ENCODE results near the gene LRCH3.

Gene LRCH3

DNA sequence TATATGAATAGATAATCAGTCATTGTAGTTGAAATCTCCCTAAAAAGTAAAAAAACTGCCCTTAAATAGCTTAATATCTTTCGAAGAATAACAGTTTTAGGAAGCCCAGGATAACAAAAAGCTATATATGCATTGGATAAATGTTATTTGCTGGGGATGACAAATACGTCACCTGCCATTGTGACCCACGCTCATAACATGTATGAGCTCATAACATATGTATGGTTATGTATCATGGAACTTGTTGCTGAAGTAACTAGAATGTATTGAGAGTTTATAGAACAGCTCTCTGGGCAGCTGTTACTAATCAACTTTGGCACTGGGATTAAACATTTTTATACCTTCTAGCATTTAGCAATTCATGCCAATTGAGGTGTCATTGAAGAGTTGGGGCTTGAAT is 1.7 kb upstream of the LRCH3 start:
- TF ChIP-seq, protein P1, sequence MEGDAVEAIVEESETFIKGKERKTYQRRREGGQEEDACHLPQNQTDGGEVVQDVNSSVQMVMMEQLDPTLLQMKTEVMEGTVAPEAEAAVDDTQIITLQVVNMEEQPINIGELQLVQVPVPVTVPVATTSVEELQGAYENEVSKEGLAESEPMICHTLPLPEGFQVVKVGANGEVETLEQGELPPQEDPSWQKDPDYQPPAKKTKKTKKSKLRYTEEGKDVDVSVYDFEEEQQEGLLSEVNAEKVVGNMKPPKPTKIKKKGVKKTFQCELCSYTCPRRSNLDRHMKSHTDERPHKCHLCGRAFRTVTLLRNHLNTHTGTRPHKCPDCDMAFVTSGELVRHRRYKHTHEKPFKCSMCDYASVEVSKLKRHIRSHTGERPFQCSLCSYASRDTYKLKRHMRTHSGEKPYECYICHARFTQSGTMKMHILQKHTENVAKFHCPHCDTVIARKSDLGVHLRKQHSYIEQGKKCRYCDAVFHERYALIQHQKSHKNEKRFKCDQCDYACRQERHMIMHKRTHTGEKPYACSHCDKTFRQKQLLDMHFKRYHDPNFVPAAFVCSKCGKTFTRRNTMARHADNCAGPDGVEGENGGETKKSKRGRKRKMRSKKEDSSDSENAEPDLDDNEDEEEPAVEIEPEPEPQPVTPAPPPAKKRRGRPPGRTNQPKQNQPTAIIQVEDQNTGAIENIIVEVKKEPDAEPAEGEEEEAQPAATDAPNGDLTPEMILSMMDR (IDR thresholded peaks at IDR 0.05; ENCODE audit: control extremely low read depth, extremely low read depth, low read depth, missing control alignments), result no peak
- ChIA-PET CTCF (interaction anchor here (1.1 to 2.3 kb wide), 7 partner anchors 11 to 53 kb away, joined by 3 to 13 read pairs (median 4); no protein-coding TSS in a partner anchor), POLR2A (no interaction called here)
- DNase-seq (ENCODE audit: extremely low spot score), result no peak

DNA sequence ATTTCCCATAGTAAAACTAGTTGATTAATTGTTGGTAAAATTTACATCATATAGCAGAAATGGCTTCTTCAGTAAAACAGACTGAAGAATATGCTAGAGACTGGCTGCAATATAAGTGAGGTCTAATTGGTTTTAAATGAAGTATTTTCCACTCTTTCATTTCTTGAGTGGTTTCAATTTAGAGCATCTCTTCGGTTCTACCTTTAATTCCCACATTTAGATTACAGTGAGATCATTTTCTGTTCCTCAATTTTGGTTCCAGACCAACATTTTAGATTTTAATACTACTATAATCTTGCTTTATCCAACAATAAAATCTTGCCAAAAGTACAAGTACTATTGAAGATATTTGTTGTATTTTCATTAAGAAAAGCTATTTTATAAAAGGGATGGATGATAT is 1.0 kb upstream of the LRCH3 start:
- TF ChIP-seq, protein P1 (IDR thresholded peaks at IDR 0.05; ENCODE audit: control extremely low read depth, extremely low read depth, low read depth, missing control alignments), result no peak
- ChIA-PET POLR2A (no interaction called here), CTCF (interaction anchor here (1.2 to 2.3 kb wide), 4 partner anchors 11 to 52 kb away, joined by 3 to 13 read pairs (median 6); no protein-coding TSS in a partner anchor)
- no peak for DNase-seq (ENCODE audit: extremely low spot score)

DNA sequence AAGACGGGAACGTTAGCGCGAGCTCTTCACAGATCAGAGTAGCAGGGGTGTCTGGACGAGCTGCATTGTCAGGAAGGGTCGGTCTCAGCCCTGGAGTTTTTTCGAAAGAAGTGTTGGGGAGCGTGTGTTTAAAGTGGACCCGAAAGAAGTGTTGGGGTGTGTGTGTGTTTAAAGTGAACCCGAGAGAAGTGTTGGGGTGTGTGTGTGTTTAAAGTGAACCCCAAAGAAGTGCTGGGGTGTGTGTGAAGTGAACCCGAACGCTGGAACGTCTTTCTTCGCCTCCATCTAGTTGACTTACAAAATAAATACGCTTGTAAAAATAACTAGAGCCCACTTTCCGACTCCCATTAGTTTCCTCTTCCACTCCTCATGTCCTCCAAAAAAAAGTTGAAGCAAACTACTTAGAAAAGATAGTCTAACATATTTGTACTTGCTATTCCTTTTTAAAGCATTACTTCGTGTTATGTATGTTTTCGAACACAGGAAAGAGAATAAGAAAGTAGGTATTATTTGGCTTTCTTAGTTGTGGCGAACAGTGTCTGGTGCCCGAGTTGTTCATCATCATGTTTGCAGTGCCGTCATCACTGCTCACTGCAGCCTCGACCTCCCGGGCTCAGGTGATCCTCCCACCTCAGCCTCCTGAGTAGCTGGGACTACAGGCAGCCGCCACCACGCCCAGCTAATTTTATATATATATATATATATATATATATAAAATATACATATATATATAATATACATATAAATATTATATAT is 1.0 kb downstream of the LRCH3 start:
- TF ChIP-seq, protein P1 (IDR thresholded peaks at IDR 0.05; ENCODE audit: control extremely low read depth, extremely low read depth, low read depth, missing control alignments), result no peak
- DNase-seq (ENCODE audit: extremely low spot score), result peak; percentile 56
- ChIA-PET CTCF (interaction anchor here (1.1 to 2.3 kb wide), 2 partner anchors 10 to 43 kb away, joined by 3 to 17 read pairs; no protein-coding TSS in a partner anchor), POLR2A (no interaction called here)

DNA sequence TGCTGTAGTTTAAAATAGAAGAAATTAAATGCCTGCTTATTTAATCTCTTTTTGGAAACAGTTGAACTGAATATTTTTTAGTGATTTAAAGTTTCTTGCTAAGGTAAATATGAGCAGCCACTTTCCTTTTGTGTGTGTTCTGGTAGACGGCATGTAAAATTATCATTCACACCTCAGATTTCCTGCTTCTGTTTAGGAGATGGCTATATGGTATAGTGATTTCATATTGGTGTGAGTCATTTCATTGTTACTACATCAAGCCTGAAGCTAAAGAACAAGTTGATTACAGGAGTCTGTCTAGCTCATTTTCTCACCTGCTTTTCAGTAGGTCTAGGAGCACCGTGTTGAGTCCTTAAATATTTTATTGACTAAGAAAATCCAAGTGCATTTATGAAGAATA is 2.2 kb downstream of the LRCH3 start:
- peak; percentile 33 for DNase-seq (ENCODE audit: extremely low spot score)
- ChIA-PET POLR2A (no interaction called here), CTCF (interaction anchor here (1.8 kb wide), 1 partner anchor 10 kb away, joined by 12 read pairs; no protein-coding TSS in a partner anchor)
- TF ChIP-seq, protein P1 (IDR thresholded peaks at IDR 0.05; ENCODE audit: control extremely low read depth, extremely low read depth, low read depth, missing control alignments), result no peak

DNA sequence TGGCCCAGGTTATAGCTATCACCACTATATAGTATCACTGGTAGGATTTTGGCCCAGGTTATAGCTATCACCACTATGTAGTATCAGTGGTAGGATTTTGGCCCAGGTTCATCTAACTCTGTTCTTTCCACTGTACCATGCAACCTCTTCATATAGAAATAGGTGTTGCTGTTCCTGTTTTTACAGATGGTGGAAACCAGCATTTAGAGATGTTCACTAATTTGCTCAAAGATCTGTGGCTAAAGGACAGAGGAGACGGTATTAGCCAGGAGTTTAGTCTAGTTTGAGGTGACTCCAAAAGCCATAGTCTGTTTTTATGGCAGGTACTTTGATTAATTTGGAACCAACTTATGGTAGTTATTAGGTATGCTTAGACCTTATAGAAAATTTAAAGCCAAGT is 3.1 kb downstream of the LRCH3 start:
- TF ChIP-seq, protein P1 (IDR thresholded peaks at IDR 0.05; ENCODE audit: control extremely low read depth, extremely low read depth, low read depth, missing control alignments), result no peak
- no peak for DNase-seq (ENCODE audit: extremely low spot score)
- ChIA-PET CTCF (interaction anchor here (0.6 to 1.8 kb wide), 4 partner anchors 11 to 48 kb away, joined by 3 to 12 read pairs (median 3); partner anchors contain the start of gene FYTTD1), POLR2A (no interaction called here)

DNA sequence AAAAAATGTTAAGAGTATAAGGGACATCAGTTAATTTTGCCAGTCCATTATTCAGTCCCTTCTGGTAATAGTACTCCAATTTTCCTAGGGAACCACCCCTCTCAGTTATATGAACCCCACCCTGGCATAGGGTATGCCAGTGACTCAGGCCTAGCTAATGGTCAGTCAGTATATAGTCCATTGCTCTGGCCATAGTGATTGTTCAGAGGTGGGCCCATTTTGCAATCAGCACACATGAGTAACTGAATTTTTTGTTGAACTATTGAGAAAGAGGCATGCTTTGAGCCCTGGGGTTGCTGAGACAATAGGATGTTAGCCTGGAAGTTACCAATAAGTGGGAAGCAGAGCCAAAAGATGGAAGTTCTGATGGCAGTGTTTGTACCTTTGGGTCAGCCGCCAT is 4.1 kb downstream of the LRCH3 start:
- TF ChIP-seq, protein P1 (IDR thresholded peaks at IDR 0.05; ENCODE audit: control extremely low read depth, extremely low read depth, low read depth, missing control alignments), result no peak
- POLR2A ChIA-PET, result no interaction called here
- DNase-seq (ENCODE audit: extremely low spot score), result no peak
- CTCF ChIA-PET, result interaction anchor here (0.9 to 2.1 kb wide), 5 partner anchors 11 to 46 kb away, joined by 3 to 10 read pairs (median 3); partner anchors contain the start of gene FYTTD1
